Keratinocyte (primary cell): Measurements from ENCODE around the gene PARP1.

ENCODE experiments used
- EZH2 ChIP-seq: IDR thresholded peaks from one replicate; pipeline ENCODE4 v1.6.1; 2012; ENCODE audit warnings: inconsistent platforms, mild to moderate bottlenecking, low read length, moderate library complexity
- TF ChIP-seq, protein P1 (sequence below), 3 experiments: IDR thresholded peaks in 1 of 3; conservative IDR thresholded peaks in 1 of 3; optimal IDR thresholded peaks in 1 of 3; 2 replicates in 2 of 3; 3 replicates in 1 of 3; pipeline versions ENCODE3 to v1.5.1; 2011; ENCODE audit warnings: low read length in 3 of 3, mild to moderate bottlenecking in 3 of 3, moderate library complexity in 2 of 3, control low read depth in 1 of 3, inconsistent platforms in 1 of 3; ENCODE audit not compliant: insufficient read depth in 2 of 3; ENCODE audit errors: extremely low read depth in 1 of 3

DNA sequence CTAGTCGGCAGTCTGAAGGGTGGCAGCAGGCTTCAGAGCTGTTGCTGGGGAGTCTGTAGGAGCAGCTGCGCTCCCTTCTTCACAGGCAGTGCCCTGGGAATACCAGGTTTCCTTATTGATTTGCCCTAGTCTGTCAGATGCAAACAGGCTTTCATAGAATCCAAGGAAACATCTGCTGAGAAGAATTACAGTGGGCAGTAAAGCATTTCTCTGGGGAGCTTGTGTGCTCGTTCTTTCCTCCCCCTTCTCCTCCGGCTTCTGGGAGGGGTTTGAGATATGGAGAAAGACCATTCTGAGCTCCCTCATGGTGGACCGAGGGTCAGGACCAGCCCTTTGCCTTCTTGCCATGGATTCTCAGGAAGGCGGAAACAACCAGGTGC is 25.4 kb upstream of the PARP1 start:
- TF ChIP-seq, protein P1, sequence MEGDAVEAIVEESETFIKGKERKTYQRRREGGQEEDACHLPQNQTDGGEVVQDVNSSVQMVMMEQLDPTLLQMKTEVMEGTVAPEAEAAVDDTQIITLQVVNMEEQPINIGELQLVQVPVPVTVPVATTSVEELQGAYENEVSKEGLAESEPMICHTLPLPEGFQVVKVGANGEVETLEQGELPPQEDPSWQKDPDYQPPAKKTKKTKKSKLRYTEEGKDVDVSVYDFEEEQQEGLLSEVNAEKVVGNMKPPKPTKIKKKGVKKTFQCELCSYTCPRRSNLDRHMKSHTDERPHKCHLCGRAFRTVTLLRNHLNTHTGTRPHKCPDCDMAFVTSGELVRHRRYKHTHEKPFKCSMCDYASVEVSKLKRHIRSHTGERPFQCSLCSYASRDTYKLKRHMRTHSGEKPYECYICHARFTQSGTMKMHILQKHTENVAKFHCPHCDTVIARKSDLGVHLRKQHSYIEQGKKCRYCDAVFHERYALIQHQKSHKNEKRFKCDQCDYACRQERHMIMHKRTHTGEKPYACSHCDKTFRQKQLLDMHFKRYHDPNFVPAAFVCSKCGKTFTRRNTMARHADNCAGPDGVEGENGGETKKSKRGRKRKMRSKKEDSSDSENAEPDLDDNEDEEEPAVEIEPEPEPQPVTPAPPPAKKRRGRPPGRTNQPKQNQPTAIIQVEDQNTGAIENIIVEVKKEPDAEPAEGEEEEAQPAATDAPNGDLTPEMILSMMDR (optimal IDR thresholded peaks at IDR 0.05 in 1 of 3, IDR thresholded peaks at IDR 0.05 in 1 of 3, conservative IDR thresholded peaks at IDR 0.05 in 1 of 3; ENCODE audit: extremely low read depth in 1 of 3, insufficient read depth in 2 of 3, low read length in 3 of 3), result no peak
- no peak for TF ChIP-seq EZH2
